Fibroblast of gingiva (primary cell): ENCODE measurements around the gene NRIP1.

Source experiments
- DNase-seq: peaks from one replicate; pipeline ENCODE4 v3.0.0-alpha.2; 2011; ENCODE audit warnings: low read depth

The NRIP1 gene

DNA sequence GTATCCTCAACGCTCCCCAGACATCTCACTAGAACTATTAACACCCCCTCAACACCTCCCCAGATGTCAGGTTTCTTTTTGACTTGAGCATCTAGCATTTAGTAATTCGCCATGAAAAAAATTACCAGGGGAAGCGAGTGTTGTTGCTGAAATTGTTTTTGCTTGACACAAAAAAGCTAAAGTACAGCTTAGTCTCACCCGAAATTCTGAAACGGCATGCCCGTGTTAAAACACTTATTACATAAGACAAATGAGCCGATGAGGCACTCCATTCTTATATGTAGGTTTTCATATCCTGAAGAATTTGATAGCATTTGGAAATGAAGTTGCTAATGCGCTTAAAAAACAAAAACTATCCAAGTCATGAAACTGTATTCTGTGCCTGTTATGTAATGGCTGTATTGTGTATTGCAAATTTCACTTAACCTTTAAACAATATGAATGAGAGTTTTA is 1.3 kb upstream of the NRIP1 start:
- no peak for DNase-seq

DNA sequence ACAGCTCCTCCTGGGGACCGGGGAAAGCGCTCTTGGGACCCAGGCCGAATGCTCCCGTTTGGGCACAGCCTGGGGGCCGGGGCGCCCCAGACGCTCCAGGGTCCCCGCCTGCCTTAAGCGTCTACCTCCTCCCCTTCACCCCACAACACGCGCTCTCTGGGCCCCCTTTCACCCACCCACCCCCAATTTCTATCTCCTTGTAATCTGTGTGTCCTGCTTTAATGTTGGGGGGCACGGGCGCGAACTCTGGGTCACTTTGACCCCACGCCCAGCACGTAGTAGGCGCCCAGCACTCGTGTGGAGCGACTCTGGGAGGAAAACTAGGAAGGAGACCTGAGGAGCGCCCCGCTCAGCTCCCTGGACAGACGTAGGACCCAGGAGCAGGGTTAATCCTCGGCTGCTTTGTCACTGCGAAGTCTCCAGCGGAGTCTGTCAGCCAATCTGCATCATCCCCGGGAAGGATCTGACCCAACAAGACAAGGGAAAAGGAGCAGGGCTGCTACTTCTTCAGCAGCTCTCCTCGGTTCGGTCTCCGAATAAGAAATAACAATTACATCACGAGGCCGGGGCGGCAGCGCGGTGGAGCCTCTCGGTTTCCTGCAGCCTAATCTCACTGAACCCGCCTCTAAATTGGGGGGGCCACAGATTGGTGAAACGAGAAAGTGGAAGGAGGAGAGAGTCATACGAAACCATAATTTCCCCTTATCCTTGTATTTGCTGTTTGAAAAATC is 757 bp upstream of the NRIP1 start:
- peak; percentile 80 for DNase-seq

DNA sequence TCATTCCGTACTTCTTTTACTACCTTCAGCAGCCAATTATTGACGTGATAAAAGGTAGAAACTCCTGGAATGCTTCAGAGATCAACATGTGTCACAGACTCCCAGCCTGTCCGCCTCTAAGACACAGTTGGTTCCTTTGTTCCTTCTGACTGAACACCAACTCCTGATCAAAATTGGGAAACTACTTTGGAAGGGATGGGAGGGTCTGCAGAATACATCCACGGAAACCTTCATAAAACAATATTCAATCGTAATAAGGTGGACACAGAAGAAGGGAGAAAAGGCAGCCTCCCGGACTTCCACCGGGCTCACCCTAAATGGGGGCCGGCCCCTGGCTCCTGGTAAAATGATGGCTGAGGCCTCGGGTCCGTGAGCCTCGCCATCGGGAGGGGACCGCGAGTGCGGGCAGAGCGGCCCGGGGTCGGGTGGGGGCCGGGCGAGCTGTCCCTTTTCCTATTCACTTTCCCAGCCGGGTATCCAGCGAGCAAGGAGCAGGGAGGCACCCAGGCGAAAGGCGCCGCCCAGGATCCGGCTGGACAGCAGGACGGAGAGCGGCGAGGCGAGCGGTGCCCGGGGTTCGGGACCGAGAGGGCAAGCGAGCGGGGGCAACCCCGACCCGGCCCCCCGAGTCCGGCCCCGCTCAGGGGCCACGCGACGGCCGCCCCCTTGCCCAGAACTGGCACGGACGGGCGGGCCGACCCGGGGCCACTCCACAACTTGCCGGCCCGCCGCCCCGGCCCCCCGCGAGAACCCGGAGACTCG is 805 bp downstream of the NRIP1 start:
- peak; percentile 32 for DNase-seq

DNA sequence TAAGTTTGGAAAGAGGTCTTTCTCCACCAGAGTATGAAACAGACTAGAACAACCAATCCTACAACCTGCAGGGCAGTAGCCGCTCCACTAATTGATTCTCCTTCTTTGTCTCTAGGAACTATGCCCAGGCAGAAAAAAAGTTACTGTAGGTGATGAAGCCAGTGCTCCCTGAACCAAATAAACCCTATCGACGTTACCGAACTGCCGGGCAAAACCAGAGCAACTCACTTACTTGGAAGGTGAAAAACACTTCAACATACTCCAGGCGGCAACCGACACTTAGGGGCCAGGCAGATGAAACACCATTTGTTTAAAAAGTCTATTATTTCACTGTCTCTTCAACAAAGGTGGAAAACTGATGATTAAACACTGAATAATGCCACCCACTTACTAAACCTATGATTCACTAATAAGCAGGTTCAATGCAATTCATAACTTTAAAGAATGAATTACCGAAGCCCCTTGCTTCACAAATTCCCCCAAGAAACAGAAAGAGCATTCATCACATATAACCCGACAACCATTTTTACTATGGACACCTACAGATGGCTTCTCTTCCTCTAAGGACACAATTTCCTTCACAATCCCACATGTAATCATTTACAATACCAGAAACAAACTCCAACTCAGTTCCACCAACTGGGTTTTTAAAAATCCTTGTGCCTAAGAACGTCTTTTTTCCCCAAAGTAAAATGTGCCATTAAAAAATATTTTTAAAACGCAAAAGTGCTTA is 1.6 kb downstream of the NRIP1 start:
- DNase-seq, result no peak

DNA sequence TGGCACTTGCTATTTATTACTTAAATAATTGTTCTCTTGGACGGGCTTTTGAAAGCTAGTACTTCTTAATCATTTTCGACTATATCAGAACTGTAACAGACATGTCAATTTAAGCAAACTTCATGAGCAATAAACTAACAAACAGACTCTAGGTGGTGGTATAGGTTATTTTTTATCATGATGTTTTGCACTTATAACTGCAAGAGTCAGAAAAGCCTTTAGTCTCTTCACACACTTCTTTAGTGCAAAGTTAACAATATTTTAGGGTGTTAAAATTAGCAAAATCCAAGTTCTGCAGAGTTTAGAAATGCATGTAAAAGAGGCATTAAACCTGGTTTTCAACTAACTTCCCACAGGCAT is 2.2 kb downstream of the NRIP1 start:
- peak; percentile 26 for DNase-seq

DNA sequence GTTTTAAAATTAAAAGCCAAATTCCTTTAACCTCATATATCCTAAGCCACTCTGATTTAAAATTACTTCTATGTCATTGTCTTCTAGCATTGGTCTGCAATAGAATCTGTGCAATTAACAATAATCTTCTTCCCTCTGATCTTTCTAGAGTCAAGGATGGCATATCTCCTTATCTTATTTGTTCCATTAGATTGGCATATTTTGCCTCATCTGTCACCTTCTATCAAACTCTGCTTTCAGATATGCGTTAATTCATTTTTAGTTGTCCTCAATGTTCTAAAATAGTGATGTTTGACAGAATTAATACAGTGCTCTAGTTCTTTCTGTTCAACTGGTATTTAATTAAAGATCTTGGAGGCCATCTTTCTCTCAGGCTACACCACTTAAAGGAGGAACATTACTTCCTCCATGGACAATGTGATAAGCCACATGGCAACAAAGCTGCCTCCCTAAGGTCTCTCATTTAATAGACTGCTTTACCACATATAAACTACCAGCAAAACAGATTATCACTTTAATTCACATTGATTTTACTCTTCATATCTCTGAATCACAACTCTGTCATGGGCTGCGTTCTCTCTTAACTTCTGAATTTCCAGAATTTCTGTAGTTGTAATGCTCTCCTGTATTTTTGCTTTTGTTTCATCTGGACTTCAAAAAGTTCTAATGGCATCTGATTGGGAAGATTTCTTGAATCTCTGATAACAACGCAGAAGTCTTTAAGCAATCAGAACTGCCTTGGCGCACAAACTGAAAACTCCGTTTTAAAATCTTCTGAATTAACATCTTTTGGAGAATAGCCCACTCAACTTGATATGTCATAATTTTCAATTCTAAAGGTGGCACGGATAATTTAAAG is 2.8 kb downstream of the NRIP1 start:
- DNase-seq, result no peak

DNA sequence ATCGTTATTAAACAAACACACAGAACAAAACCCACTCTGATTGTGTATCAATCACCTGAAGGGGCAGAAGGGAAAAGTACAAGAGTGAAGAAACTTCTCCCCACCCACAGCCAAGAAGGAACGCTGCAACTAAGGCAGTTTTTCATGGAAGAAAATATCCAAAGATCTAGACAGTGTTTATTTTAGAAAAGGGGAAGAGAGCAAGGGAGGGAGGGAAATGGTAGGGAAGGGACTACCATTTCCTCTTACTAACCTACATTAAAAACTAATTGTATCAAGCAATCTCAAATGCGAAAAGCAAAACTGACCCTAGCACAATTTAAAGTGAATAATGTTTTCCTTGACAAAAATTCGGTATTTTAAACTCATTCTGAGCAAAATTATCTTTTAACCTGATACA is 3.5 kb downstream of the NRIP1 start:
- no peak for DNase-seq

DNA sequence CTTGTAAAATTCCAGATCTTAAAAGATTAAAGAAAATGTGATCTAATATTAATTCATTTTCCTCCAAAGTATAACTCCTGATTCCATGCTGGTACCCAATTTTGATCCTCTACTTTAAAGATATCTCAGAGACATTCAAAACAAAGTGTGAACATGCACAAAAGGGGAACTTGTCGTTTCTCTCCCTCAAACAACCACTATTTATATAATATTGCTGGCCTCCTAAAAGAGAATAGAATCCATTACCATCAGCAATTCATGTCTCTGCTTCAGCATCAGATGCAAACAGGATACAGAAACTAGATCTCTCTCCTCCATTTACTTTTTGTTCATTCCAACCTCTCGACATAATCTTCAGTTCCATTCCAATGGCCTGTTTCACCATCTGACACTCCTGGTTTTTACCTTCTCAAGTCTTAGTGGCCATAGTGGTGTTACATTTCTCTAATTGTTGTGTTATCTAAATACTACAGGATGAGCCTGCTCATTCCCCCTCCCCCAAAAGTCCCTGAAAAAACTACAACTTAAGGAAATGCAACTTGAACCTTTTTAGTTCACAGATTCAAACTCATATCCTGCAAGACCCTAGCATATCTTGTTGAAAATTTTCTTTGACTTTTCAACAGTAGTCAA is 4.1 kb downstream of the NRIP1 start:
- no peak for DNase-seq

DNA sequence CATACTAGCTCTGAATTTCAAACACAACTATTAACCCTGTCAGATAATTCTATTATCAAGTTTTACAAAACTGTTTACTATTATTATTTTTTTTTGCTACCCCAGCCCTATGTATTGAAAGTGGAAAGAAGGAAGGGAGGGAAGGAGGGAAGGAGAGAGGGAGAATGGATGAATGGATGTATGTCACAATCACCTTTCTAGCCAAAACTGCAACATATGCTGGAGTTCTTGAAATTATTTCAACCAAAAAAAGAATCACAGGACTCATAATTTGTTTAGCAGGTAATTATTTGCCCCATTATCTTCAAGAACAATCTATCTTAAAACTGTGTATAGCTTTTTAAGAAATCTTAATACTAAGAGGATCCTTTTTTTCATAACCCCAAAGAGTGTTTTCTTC is 5.4 kb downstream of the NRIP1 start:
- no peak for DNase-seq

DNA sequence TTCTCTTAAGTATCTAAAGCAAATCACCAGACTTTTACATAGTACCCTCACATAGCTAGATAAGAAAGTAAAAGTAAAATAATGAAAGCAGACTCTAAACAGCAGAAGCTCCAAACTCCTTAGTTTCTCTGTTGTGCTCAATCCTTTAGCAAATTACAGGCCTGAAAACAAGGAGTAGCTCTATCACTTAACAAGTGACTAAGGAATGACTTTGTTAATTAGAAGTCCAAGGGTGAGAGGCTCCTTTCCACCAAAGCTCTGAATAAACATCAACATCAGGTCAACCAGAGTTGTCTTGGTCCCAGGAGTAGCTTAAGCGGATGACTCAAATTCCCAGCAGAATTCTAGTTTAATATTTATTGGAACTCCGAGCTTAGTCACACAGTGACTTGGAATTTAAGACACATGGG is 5.9 kb downstream of the NRIP1 start:
- peak; percentile 18 for DNase-seq

DNA sequence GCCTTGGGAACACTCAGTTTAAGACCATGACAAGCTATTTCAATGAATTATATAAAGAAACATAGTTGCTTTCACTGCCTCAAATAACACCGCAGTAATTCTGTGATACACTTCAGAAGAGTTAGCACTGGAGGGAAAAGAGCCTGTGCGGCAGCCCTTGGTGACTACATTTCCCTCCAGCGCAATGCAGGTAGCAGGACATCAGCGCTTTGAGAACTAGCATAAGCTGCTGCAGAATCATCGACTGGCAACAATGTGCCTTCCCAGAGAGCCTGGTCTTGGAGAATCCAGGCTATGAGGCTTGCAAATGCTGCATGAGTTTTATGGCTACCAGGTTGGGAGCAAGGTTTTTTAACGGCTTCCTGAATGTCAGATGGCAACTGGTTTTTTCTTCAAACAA is 7.5 kb downstream of the NRIP1 start:
- no peak for DNase-seq

DNA sequence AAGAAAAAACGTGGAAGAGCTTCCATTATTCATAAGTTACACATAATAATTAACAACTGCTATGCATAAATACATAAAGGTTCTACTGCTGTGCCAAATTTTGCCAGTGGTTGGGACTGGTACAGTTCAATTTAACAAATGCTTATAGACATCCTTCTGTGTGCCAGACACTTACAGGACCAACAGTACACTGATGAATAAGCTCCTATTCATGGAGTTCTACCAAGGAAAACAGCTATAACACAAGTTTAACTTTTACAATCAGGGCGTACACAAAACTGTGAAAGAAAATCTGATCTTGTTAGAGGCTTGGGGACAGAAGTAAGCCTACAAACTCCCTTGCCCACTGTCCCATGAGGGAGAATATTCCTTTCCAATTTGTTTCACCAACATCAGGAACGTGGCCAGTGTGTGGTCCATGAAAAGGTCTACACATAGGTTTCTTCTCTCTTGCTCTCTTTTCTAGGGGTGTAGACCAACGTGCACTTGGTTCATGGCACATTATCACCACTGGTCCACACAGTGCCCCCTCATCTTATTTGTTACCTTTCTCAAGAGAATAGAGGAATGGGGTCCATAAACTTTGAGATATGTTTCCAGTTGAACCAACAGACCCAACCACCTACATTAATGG is 10.1 kb downstream of the NRIP1 start:
- DNase-seq, result no peak

DNA sequence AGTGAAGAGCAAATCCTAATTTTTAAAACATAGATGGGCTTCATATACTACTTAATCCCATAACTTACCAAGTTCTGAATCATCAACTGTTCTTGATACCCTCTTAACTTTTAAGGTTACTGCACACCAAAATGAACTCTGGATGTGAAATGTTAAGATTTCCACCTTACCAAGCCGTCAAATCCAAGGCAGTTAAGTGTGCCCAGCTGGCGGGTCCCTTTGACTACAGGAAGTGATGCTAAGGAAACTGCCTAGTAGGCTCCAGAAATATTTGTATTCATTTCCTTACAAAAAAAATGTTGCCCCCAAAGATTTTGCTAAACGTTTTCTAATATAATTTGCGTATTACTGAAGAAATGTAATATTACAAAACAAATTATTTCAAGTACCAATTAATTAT is 10.7 kb downstream of the NRIP1 start:
- DNase-seq, result no peak

DNA sequence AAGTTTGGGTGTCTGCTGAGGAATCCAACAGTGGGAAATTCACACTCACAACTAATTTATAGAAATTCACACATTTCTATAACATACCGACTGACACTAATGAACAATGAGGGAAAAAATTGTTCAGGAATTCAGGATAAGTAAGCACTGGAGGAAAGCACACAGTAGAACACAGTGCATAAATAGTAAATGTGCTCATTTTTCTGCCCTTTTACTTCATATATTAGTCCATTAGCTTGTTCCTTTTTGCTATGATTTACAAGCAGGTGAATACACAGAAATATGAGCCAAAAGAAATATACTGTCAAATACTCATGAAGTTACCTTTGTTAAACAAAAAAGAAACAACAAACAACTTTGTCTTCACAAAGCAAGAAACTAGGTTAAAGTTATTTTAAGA is 11.3 kb downstream of the NRIP1 start:
- DNase-seq, result no peak

DNA sequence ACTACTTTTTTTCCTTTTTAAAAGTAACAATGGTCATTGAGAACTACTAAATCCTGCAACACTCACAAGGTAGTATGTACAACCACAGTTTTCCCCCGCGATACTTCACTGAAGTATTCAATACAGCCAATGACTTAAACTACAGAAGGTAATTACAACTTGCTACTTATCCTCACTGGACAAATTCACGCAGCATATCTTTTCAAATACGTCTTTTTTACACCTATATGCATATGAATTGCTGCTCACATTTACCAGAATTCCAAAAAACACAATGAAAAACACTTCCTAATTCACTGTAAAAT is 12.4 kb downstream of the NRIP1 start:
- DNase-seq, result no peak

DNA sequence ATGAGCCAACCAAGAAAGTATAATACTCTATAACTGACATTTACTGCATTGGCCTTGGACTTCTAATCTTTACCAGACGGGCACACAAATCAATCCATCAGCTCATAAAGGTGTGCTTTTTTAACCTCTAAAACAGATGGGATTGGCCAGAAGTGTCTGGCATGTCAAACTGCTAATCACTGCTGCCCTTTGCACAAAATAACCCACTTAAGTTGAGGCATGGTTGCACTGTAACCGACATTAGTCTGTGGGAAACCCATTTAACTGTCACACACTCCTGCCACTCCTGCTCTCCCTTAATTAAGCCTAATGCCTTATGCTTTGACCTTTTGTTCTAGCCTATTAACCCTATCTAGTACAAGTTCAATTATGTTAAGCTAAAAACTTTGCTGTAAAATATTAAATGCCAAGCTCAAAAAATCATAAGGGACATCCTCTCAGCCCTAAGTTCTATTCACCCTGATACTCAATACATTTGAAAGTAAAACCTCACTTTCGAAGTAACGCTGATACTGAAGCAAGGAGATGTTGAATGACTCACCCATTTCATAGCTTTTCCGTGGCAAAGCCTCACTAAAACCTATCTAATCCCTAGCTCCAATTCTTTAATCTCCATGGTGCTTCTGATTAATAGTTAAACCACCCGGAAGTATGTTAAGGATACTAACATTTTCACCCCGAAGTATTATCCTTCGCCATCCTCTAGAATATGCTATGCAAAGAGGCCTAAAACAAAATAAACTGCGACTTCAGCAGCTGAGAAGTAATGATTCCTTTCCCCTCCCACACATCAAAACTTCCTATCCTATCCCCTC is 12.9 kb downstream of the NRIP1 start:
- DNase-seq, result no peak

DNA sequence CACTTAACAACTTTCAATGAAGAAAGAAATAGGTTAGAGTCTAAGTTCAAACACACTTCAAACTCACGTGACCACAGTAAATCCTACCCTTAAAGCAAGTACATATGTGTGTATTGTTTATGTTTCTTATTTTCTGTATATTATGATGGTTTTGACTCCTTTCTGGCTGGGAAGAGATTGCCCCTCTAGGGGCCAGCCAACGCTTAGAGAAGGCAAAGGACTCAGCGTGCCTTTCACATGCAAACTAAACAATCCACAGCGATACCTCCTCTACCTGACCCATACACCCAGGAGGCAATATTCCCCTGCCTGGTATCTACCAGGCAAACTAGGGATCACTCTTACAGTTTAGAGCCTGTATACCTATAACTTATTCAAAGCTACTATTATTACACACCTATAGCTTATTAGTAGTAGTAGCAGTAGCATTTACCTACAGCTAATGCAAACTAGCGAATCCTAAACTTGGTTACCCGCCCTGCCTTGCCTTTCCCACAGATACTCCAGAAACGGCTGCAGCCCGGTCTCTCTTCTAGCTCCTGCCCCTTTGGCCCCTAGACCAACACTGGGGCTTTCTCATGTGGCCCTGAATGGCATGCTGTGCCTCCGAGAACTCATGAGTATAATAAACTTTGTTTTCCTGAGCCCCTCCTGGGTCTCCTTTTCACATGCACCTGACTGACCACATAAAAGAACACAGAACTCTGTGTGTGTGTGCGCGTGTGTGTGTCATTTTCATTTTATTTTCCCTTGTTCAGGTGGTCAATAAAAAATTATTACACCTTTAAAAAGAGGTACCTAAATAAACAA is 14.0 kb downstream of the NRIP1 start:
- no peak for DNase-seq

DNA sequence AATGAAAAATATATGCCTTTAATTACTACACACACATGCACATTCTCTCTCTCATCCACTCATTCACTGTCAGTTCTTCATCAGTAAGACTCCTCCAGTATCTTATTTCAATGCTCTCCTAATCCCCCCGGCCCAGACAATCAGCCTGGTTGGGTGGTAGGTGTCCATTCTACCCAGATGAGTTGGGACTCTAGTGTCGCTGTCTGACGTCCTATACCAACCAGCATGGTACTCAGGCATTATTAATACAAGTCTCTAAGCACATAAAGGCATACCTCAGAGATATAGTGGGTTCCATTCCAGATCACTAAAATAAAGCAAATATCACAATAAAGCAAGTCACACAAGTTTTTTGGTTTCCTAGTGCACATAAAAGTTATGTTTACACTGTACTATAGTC is 19.8 kb downstream of the NRIP1 start:
- no peak for DNase-seq

DNA sequence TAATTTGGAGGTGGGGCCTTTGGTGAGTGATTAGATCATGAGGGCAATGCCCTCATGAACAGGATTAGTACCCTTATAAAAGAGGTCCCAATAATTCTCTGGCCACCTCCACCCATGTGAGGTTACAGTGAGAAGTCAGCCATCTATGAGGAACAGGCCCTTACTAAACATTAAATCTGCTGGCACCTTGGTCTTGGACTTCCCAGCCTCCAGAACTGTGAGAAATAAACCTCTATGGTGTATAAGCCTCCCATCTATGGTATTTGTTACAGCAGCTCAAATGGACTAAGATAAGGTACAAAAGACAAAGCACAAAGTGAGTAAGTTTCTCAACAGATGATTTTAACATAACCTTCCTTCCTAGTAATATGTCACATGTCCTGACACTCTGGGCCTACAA is 22.3 kb downstream of the NRIP1 start:
- DNase-seq, result no peak
